Mammary epithelial cell (primary cell): Measurements from ENCODE around the gene RPS6KA2.

Experiments used
- EZH2 ChIP-seq: IDR thresholded peaks from 2 replicates; pipeline ENCODE4 v1.6.1; 2012; ENCODE audit warnings: low read length, inconsistent platforms, borderline replicate concordance
- TF ChIP-seq, protein P1 (sequence below), 2 donors: IDR thresholded peaks in 1 of 2; conservative IDR thresholded peaks in 1 of 2; 2 replicates each; pipeline ENCODE4 v1.5.1; 2011 to 2012; ENCODE audit warnings: inconsistent platforms in 2 of 2, low read length in 2 of 2, mild to moderate bottlenecking in 2 of 2, control low read depth in 1 of 2, low read depth in 1 of 2; ENCODE audit not compliant: insufficient read depth in 1 of 2; ENCODE audit errors: extremely low read depth in 1 of 2

DNA sequence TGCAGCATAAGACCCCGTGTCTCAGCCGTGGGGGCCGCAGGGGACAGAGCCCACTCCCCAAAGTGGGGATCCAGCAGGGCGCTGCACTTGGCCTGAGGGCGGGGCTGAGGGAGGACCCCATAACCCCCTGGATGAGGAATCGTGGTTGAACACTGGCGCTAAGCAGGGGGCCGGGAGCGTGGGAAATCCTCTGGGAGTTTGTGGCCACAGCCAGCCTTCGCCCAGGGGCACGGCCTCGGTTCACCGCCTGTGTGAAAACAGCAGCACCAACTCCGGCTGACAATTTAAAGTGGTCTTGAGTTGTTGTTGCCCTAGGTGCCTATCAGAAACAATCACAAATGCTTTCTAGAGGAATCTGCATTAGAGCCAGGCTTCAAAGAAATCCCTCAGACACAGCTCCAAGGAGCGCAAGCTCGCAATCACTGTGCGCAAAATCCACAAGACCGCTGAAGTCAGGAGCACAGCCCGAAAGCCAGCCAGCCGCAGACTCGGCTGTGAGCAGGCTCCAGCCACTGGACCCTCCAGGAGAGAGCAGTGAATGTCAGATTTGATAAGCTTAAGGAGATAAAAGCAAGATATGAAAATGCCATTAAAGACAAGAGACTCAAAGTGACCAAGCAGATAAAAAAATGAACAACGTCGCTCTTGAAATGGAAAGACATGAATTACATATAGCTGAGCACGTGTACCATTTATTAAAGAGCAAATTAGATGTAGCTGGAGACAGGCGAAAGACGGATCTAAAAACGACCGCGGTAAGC is 10.9 kb upstream of the RPS6KA2 start:
- no peak for TF ChIP-seq EZH2
- TF ChIP-seq, protein P1, sequence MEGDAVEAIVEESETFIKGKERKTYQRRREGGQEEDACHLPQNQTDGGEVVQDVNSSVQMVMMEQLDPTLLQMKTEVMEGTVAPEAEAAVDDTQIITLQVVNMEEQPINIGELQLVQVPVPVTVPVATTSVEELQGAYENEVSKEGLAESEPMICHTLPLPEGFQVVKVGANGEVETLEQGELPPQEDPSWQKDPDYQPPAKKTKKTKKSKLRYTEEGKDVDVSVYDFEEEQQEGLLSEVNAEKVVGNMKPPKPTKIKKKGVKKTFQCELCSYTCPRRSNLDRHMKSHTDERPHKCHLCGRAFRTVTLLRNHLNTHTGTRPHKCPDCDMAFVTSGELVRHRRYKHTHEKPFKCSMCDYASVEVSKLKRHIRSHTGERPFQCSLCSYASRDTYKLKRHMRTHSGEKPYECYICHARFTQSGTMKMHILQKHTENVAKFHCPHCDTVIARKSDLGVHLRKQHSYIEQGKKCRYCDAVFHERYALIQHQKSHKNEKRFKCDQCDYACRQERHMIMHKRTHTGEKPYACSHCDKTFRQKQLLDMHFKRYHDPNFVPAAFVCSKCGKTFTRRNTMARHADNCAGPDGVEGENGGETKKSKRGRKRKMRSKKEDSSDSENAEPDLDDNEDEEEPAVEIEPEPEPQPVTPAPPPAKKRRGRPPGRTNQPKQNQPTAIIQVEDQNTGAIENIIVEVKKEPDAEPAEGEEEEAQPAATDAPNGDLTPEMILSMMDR (conservative IDR thresholded peaks at IDR 0.05 in 1 of 2, IDR thresholded peaks at IDR 0.05 in 1 of 2; ENCODE audit: extremely low read depth in 1 of 2, insufficient read depth in 1 of 2, low read depth in 1 of 2, low read length in 2 of 2), result no peak
